Measurements from ENCODE around the gene MEG3. TPM values are rescaled to one million over a fixed set of nuclear protein-coding genes. Genes with fewer than 3 reads are reported as not detected.

MEG3 gene
- polyA plus RNA-seq, 1 donor from 2014 or later: not detected

DNA sequence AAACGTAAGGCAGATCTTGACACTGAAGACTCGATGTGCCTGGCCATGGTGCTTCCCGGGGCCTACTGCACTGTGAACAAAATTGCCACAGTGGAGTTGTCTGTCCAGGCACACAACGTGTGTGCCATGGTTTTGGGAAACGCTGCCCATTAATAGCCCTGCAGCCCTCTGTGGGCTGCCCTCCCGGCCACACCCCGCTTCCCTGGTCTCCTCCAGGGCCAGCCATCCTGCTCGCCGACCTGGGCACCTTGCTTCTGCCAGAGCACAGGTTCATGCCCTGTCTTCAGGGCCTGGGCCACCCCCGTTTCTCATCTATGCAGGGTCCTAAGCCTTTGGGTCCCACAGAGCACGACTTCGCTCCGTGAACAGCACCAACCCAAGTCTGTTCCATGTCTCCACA is 18.9 kb downstream of the MEG3 start:
- Histone ChIP-seq H3F3A (ENCODE audit: insufficient read depth, low read length, poor library complexity, severe bottlenecking) (peaks cover 8% of the 10 kb centered on the region), H3K4me3 (ENCODE audit: low read length) (no peak overlapping the region), H3K4me2 (ENCODE audit: low read length) (no peak overlapping the region), H2AFZ (ENCODE audit: low read depth, low read length) (no peak overlapping the region), H4K20me1 (ENCODE audit: insufficient read depth) (no peaks in the 10 kb centered on the region), H3K27ac (ENCODE audit: low read length) (no peak overlapping the region), H3K79me2 (replicated peaks; ENCODE audit: insufficient read depth, low read length) (no peaks in the 10 kb centered on the region), H3K36me3 (ENCODE audit: insufficient read depth, low read length) (no peaks in the 10 kb centered on the region), H3K9ac (ENCODE audit: low read length) (no peak overlapping the region), H3K27me3 (ENCODE audit: insufficient read depth, low read depth, low read length) (no peaks in the 10 kb centered on the region), H3K9me2 (ENCODE audit: insufficient read depth, low read length) (no peaks in the 10 kb centered on the region), H3K9me3 (ENCODE audit: low read length) (no peaks in the 10 kb centered on the region)
- TF ChIP-seq RAD21 (conservative IDR thresholded peaks at IDR 0.05): no peak
- TF ChIP-seq, protein P1, sequence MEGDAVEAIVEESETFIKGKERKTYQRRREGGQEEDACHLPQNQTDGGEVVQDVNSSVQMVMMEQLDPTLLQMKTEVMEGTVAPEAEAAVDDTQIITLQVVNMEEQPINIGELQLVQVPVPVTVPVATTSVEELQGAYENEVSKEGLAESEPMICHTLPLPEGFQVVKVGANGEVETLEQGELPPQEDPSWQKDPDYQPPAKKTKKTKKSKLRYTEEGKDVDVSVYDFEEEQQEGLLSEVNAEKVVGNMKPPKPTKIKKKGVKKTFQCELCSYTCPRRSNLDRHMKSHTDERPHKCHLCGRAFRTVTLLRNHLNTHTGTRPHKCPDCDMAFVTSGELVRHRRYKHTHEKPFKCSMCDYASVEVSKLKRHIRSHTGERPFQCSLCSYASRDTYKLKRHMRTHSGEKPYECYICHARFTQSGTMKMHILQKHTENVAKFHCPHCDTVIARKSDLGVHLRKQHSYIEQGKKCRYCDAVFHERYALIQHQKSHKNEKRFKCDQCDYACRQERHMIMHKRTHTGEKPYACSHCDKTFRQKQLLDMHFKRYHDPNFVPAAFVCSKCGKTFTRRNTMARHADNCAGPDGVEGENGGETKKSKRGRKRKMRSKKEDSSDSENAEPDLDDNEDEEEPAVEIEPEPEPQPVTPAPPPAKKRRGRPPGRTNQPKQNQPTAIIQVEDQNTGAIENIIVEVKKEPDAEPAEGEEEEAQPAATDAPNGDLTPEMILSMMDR (IDR thresholded peaks at IDR 0.05; ENCODE audit: poor library complexity, severe bottlenecking): no peak
- TF ChIP-seq EP300 (conservative IDR thresholded peaks at IDR 0.05; ENCODE audit: poor library complexity, severe bottlenecking): no peak
- no peak for TF ChIP-seq POLR2AphosphoS5 (IDR thresholded peaks at IDR 0.05)
- TF ChIP-seq SMC3 (conservative IDR thresholded peaks at IDR 0.05; ENCODE audit: poor library complexity): no peak
- TF ChIP-seq, protein P2, sequence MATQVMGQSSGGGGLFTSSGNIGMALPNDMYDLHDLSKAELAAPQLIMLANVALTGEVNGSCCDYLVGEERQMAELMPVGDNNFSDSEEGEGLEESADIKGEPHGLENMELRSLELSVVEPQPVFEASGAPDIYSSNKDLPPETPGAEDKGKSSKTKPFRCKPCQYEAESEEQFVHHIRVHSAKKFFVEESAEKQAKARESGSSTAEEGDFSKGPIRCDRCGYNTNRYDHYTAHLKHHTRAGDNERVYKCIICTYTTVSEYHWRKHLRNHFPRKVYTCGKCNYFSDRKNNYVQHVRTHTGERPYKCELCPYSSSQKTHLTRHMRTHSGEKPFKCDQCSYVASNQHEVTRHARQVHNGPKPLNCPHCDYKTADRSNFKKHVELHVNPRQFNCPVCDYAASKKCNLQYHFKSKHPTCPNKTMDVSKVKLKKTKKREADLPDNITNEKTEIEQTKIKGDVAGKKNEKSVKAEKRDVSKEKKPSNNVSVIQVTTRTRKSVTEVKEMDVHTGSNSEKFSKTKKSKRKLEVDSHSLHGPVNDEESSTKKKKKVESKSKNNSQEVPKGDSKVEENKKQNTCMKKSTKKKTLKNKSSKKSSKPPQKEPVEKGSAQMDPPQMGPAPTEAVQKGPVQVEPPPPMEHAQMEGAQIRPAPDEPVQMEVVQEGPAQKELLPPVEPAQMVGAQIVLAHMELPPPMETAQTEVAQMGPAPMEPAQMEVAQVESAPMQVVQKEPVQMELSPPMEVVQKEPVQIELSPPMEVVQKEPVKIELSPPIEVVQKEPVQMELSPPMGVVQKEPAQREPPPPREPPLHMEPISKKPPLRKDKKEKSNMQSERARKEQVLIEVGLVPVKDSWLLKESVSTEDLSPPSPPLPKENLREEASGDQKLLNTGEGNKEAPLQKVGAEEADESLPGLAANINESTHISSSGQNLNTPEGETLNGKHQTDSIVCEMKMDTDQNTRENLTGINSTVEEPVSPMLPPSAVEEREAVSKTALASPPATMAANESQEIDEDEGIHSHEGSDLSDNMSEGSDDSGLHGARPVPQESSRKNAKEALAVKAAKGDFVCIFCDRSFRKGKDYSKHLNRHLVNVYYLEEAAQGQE (IDR thresholded peaks at IDR 0.05; ENCODE audit: borderline replicate concordance): no peak
- TF ChIP-seq TAF1 (IDR thresholded peaks at IDR 0.05; ENCODE audit: low read depth): no peak
- no peak for TF ChIP-seq EZH2 (IDR thresholded peaks at IDR 0.05; ENCODE audit: borderline replicate concordance, insufficient read depth, low read length, poor library complexity, severe bottlenecking)
- no peak for TF ChIP-seq MXI1 (conservative IDR thresholded peaks at IDR 0.05; ENCODE audit: poor library complexity, severe bottlenecking)

DNA sequence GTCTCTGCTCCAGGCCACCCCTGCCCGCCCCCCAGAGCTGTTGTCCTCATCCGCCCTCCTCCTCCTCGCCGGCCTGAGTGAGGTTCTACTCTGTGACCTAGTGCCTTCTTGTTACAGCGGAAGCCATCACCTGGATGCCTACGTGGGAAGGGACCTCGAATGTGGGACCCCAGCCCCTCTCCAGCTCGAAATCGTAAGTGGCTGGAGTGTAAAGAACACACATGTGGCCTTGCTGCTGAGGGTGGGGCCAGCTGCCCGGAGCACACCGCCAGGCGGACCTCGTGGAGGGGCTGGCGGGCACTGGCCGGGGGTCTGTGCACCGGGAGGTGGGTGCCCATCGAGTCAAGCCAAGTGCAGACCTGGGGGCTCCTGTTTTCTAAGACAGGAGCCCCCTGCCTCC is 19.4 kb downstream of the MEG3 start:
- Histone ChIP-seq H3K79me2 (replicated peaks; ENCODE audit: insufficient read depth, low read length) (no peaks in the 10 kb centered on the region), H3K36me3 (ENCODE audit: insufficient read depth, low read length) (no peaks in the 10 kb centered on the region), H3F3A (ENCODE audit: insufficient read depth, low read length, poor library complexity, severe bottlenecking) (peaks cover 7% of the 10 kb centered on the region), H3K9me2 (ENCODE audit: insufficient read depth, low read length) (no peaks in the 10 kb centered on the region), H3K27me3 (ENCODE audit: insufficient read depth, low read depth, low read length) (no peaks in the 10 kb centered on the region), H3K4me2 (ENCODE audit: low read length) (no peak overlapping the region), H4K20me1 (ENCODE audit: insufficient read depth) (no peaks in the 10 kb centered on the region), H2AFZ (ENCODE audit: low read depth, low read length) (no peak overlapping the region), H3K27ac (ENCODE audit: low read length) (no peak overlapping the region), H3K9me3 (ENCODE audit: low read length) (no peaks in the 10 kb centered on the region), H3K4me3 (ENCODE audit: low read length) (no peak overlapping the region), H3K9ac (ENCODE audit: low read length) (no peak overlapping the region)
- TF ChIP-seq, protein P2 (IDR thresholded peaks at IDR 0.05; ENCODE audit: borderline replicate concordance): no peak
- TF ChIP-seq EP300 (conservative IDR thresholded peaks at IDR 0.05; ENCODE audit: poor library complexity, severe bottlenecking) (no peak), TAF1 (IDR thresholded peaks at IDR 0.05; ENCODE audit: low read depth) (no peak), POLR2AphosphoS5 (IDR thresholded peaks at IDR 0.05) (no peak)

All from neural cell (in vitro differentiated cells).